DND-41 (cell line): ENCODE measurements around the gene FREM1.

Experiments
- CTCF ChIP-seq: IDR thresholded peaks from 2 replicates; pipeline ENCODE4 v1.5.1; 2012; ENCODE audit warnings: borderline replicate concordance, low read length, moderate library complexity, mild to moderate bottlenecking; ENCODE audit not compliant: poor library complexity, severe bottlenecking; ENCODE audit errors: extremely low read depth
- EZH2 ChIP-seq: IDR thresholded peaks from 3 replicates; pipeline ENCODE4 v1.6.1; 2012; ENCODE audit warnings: borderline replicate concordance, low read depth, mild to moderate bottlenecking, moderate library complexity, low read length, inconsistent platforms; ENCODE audit not compliant: severe bottlenecking

GRCh38 chr9:14849296-14849695, 60.9 kb downstream of the FREM1 start:
- no peak for TF ChIP-seq CTCF
- TF ChIP-seq EZH2: no peak
